ENCODE results near the gene FOXC1. TPM values are rescaled to one million over a fixed set of nuclear protein-coding genes. Genes with fewer than 3 reads are reported as not detected.
A peak's percentile ranks its signal among the peaks of the same experiment; 100 is the strongest.

The FOXC1 gene
- total and polyA plus RNA-seq, 2 of the 13 experiments (the other 11 are each of a cell fraction or from before 2014, with no cell fraction given) = 0.44 to 0.55 TPM

GRCh38 chr6:1611322-1611571, 1.5 kb downstream of the FOXC1 start (continued):
- no peak for TF ChIP-seq CEBPZ (IDR thresholded peaks at IDR 0.05; ENCODE audit: low read length)
- TF ChIP-seq SOX6 (IDR thresholded peaks at IDR 0.05) = no peak
- no peak for TF ChIP-seq SOX6 (CRISPR knock-in tag; IDR thresholded peaks at IDR 0.05)

- H3K9ac ChIP-seq (ENCODE audit: insufficient read depth, low read depth, low read length) = peak overlapping the region; percentile 7; the same call in 1 of the 2 replicates
- intact Hi-C loops (cut with micrococcal nuclease; ENCODE audit: unreplicated experiment) (no loop called here), in situ Hi-C loops (cut with HindIII; ENCODE audit: extremely low pct_ligation_motif_present, low pct_unique_long_range_greater_than_20kb) (no loop called here)
- BruUV-seq (replicated peaks) = no TSS peak
- CTCF ChIA-PET (ENCODE audit: low intra/inter-chr PET ratio, low total read pairs) = no interaction called here
- H3K27ac ChIP-seq (ENCODE audit: extremely low read length, insufficient read depth, low read length) = no peak overlapping the region
- 4% methylated on average over 15 of the region's 71 CpGs for WGBS (ENCODE audit: low lambda C conversion rate)
- no peak for FAIRE-seq
- H3K9me3 ChIP-seq (ENCODE audit: low read length) = no peaks in the 10 kb centered on the region
- peak overlapping the region; percentile 67 to 76 (median 73) for H3K4me3 ChIP-seq (replicated peaks in 1 of 3; ENCODE audit: insufficient read depth in 1 of 3, low read depth in 2 of 3, low read length in 3 of 3)
- H3K36me3 ChIP-seq (replicated peaks in 1 of 2; ENCODE audit: control insufficient read depth in 1 of 2, insufficient read depth in 2 of 2, low read length in 2 of 2) = no peaks in the 10 kb centered on the region
- POLR2A ChIA-PET = no interaction called here
- ATAC-seq = peak; percentile 4
- DNase-seq (ENCODE audit: low spot score) = peak; percentile 35
- H3K4me1 ChIP-seq (ENCODE audit: insufficient read depth, low read length) = peaks cover 34% of the 10 kb centered on the region
- peaks cover 16 to 30% of the 10 kb centered on the region in 2 experiments for H3K27me3 ChIP-seq (ENCODE audit: control insufficient read depth in 1 of 2, insufficient read depth in 2 of 2, low read length in 2 of 2)
- H3K4me2 ChIP-seq (ENCODE audit: low read depth, low read length) = peak overlapping the region; percentile 94
- no peak overlapping the region for H2AFZ ChIP-seq (ENCODE audit: low read length)
- peaks cover 4% of the 10 kb centered on the region; the same call in 1 of the 2 replicates for H4K20me1 ChIP-seq (ENCODE audit: insufficient read depth, low read length)
- no peaks in the 10 kb centered on the region for H3K79me2 ChIP-seq (ENCODE audit: insufficient read depth, low read length)
- TF ChIP-seq CHD4 (IDR thresholded peaks at IDR 0.05; ENCODE audit: borderline replicate concordance, low read length) (no peak), DZIP1 (CRISPR knock-in tag; IDR thresholded peaks at IDR 0.05) (0 out of 2 replicates have a peak, but pooled peaks have one; percentile 66), ZNF552 (CRISPR knock-in tag; IDR thresholded peaks at IDR 0.05; ENCODE audit: borderline replicate concordance) (no peak), KAT8 (CRISPR knock-in tag; IDR thresholded peaks at IDR 0.05) (no peak), ZNF274 (CRISPR knock-in tag; IDR thresholded peaks at IDR 0.05) (peak; percentile 54), RBM22 (optimal IDR thresholded peaks at IDR 0.05; ENCODE audit: low read length) (no peak), ZNF3 (CRISPR knock-in tag; IDR thresholded peaks at IDR 0.05) (no peak), ZNF746 (CRISPR knock-in tag; IDR thresholded peaks at IDR 0.05) (no peak), ZNF326 (CRISPR knock-in tag; IDR thresholded peaks at IDR 0.05; ENCODE audit: borderline replicate concordance) (no peak)
- TF ChIP-seq, protein P1, sequence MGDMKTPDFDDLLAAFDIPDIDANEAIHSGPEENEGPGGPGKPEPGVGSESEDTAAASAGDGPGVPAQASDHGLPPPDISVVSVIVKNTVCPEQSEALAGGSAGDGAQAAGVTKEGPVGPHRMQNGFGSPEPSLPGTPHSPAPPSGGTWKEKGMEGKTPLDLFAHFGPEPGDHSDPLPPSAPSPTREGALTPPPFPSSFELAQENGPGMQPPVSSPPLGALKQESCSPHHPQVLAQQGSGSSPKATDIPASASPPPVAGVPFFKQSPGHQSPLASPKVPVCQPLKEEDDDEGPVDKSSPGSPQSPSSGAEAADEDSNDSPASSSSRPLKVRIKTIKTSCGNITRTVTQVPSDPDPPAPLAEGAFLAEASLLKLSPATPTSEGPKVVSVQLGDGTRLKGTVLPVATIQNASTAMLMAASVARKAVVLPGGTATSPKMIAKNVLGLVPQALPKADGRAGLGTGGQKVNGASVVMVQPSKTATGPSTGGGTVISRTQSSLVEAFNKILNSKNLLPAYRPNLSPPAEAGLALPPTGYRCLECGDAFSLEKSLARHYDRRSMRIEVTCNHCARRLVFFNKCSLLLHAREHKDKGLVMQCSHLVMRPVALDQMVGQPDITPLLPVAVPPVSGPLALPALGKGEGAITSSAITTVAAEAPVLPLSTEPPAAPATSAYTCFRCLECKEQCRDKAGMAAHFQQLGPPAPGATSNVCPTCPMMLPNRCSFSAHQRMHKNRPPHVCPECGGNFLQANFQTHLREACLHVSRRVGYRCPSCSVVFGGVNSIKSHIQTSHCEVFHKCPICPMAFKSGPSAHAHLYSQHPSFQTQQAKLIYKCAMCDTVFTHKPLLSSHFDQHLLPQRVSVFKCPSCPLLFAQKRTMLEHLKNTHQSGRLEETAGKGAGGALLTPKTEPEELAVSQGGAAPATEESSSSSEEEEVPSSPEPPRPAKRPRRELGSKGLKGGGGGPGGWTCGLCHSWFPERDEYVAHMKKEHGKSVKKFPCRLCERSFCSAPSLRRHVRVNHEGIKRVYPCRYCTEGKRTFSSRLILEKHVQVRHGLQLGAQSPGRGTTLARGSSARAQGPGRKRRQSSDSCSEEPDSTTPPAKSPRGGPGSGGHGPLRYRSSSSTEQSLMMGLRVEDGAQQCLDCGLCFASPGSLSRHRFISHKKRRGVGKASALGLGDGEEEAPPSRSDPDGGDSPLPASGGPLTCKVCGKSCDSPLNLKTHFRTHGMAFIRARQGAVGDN (CRISPR knock-in tag; IDR thresholded peaks at IDR 0.05) = peak; percentile 82
Observed at GRCh38 chr6:1611572-1612298, 2.0 kb downstream of the FOXC1 start.

Data from HepG2 (cell line).